Measurements from ENCODE around the gene NUDT19. TPM values are rescaled to one million over a fixed set of nuclear protein-coding genes. Genes with fewer than 3 reads are reported as not detected.

Gene NUDT19
- total RNA-seq = 9.6 and 14.6 TPM in 2 replicates

GRCh38 chr19:32691291-32691951 lies at the start of gene NUDT19:
Gene NUDT19, plus strand, starts transcription at chr19:32691821. Its CDS starts 140 bp downstream, at chr19:32691961.

GRCh38 chr19:32674931-32675719 lies 16.5 kb upstream of the NUDT19 start, which contains the start of gene ANKRD27:
Gene ANKRD27, minus strand, starts transcription at chr19:32675180. Its CDS starts 16,165 bp downstream, at chr19:32659015.

GRCh38 chr19:32675720-32676185 lies 15.9 kb upstream of the NUDT19 start, which contains the start of gene RGS9BP:
Gene RGS9BP, plus strand, starts transcription at chr19:32675848. Its CDS starts 416 bp downstream, at chr19:32676264.

GRCh38 chr19:32719611-32720059 lies 28.0 kb downstream of the NUDT19 start, which contains the start of gene TDRD12:
Gene TDRD12, plus strand, starts transcription at chr19:32719767. Its CDS starts 306 bp downstream, at chr19:32720073.

Other genes with a start within 250 kb of the NUDT19 start
- gene PDCD5, start 110.6 kb upstream of the NUDT19 start, total RNA-seq = 130 and 181 TPM in 2 replicates
- gene ANKRD27, start 16.6 kb upstream of the NUDT19 start, total RNA-seq = 22.7 and 26.2 TPM in 2 replicates
- gene RGS9BP, start 16.0 kb upstream of the NUDT19 start, total RNA-seq = 0.16 and 0.36 TPM in 2 replicates
- 0.18 TPM in 1 of 2 replicates, not detected in the other for gene TDRD12, start 27.9 kb downstream of the NUDT19 start, total RNA-seq
- gene SLC7A9, start 177.9 kb downstream of the NUDT19 start, total RNA-seq = 1.3 TPM in 1 of 2 replicates, not detected in the other